ENCODE data around the gene GM2A. TPM values are rescaled to one million over a fixed set of nuclear protein-coding genes. Genes with fewer than 3 reads are reported as not detected.

GM2A gene
- total and polyA plus RNA-seq, 4 donors: 31.3 to 78.7 (median 38.1) TPM

DNA sequence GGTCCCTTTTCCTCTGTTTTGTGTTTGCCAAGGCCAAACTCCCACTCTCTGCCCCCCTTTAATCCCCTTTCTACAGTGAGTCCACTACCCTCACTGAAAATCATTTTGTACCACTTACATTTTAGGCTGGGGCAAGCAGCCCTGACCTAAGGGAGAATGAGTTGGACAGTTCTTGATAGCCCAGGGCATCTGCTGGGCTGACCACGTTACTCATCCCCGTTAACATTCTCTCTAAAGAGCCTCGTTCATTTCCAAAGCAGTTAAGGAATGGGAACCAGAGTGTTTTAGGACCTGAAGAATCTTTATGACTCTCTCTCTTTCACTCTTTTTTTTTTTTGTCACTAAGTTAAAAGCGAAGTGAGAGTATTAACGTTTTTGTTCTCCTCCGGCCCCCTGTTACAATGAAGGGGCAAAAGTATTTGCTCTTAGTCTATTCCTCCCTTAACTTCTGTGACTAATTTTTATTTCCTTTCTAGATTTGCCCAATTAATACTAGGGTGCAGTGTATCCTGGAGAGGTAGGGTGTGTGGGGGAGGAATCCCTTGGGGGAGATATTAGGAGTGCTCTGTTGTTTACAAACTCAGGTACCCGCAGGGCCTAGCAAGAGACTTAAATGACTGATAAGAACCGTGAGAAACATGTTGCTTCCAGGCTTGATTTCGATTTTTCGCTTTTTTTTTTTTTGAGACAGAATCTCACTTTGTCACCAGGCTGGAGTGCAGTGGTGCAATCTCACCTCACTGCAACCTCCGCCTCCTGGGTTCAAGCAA lies 14.7 kb downstream of the GM2A start:
- H3K36me3 ChIP-seq (ENCODE audit: control insufficient read depth in 4 of 4, insufficient read depth in 4 of 4, low read length in 4 of 4): peaks cover 6 to 21% (median 12%) of the 10 kb centered on the region in 4 donors
- H3K9ac ChIP-seq (ENCODE audit: insufficient read depth in 1 of 2, low read length in 2 of 2): no peak overlapping the region
- TF ChIP-seq, protein P1, sequence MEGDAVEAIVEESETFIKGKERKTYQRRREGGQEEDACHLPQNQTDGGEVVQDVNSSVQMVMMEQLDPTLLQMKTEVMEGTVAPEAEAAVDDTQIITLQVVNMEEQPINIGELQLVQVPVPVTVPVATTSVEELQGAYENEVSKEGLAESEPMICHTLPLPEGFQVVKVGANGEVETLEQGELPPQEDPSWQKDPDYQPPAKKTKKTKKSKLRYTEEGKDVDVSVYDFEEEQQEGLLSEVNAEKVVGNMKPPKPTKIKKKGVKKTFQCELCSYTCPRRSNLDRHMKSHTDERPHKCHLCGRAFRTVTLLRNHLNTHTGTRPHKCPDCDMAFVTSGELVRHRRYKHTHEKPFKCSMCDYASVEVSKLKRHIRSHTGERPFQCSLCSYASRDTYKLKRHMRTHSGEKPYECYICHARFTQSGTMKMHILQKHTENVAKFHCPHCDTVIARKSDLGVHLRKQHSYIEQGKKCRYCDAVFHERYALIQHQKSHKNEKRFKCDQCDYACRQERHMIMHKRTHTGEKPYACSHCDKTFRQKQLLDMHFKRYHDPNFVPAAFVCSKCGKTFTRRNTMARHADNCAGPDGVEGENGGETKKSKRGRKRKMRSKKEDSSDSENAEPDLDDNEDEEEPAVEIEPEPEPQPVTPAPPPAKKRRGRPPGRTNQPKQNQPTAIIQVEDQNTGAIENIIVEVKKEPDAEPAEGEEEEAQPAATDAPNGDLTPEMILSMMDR (IDR thresholded peaks at IDR 0.05; ENCODE audit: control extremely low read depth, extremely low read depth): no peak
- no peaks in the 10 kb centered on the region for H3K27me3 ChIP-seq (ENCODE audit: control insufficient read depth in 3 of 3, insufficient read depth in 3 of 3, low read length in 2 of 3)
- no peak overlapping the region for H3K4me3 ChIP-seq
- ATAC-seq (ENCODE audit: insufficient read depth, low FRiP score): no peak
- DNase-seq: no peak
- no peak overlapping the region for H3K27ac ChIP-seq (ENCODE audit: low read depth in 1 of 2, low read length in 1 of 2)
- no peaks in the 10 kb centered on the region for H3K9me3 ChIP-seq (ENCODE audit: control insufficient read depth in 4 of 4, insufficient read depth in 3 of 4, low read length in 3 of 4)
- H3K4me1 ChIP-seq (ENCODE audit: control insufficient read depth in 5 of 5, insufficient read depth in 5 of 5, low read length in 5 of 5): peaks cover 0 to 6% (median 0%) of the 10 kb centered on the region in 5 donors
- 93 to 96% methylated on average over 11 of the region's 11 CpGs for WGBS, 2 donors

DNA sequence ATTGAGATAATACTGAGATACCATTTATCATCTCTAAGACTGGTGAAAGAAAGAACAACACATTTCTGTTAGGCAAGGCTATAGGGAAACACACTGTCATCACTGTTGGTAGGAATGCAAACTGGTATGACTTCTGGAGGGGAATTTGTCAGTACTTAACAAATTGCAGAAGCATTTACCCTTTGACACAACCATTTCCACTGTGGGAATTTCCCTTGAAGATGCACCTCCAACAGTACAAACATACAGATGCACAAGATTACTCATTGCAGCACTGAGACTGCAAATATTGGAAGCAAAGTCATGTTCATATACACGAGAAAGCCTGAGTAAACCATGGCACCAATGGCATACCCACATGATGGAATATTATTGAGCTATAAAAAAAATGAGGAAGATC lies 17.6 kb downstream of the GM2A start:
- no peak for ATAC-seq (ENCODE audit: insufficient read depth, low FRiP score)
- no peak overlapping the region for H3K4me3 ChIP-seq
- no peak for DNase-seq
- WGBS, 2 donors: 62 to 72% methylated on average over 1 of the region's 1 CpG
- TF ChIP-seq, protein P1 (IDR thresholded peaks at IDR 0.05; ENCODE audit: control extremely low read depth, extremely low read depth): no peak
- H3K36me3 ChIP-seq (ENCODE audit: control insufficient read depth in 4 of 4, insufficient read depth in 4 of 4, low read length in 4 of 4): peaks cover 6 to 19% (median 12%) of the 10 kb centered on the region in 4 donors
- H3K27ac ChIP-seq (ENCODE audit: low read depth in 1 of 2, low read length in 1 of 2): no peak overlapping the region
- H3K4me1 ChIP-seq (ENCODE audit: control insufficient read depth in 5 of 5, insufficient read depth in 5 of 5, low read length in 5 of 5): no peaks in the 10 kb centered on the region
- H3K27me3 ChIP-seq (ENCODE audit: control insufficient read depth in 3 of 3, insufficient read depth in 3 of 3, low read length in 2 of 3): no peaks in the 10 kb centered on the region
- no peaks in the 10 kb centered on the region for H3K9me3 ChIP-seq (ENCODE audit: control insufficient read depth in 4 of 4, insufficient read depth in 3 of 4, low read length in 3 of 4)
- no peak overlapping the region for H3K9ac ChIP-seq (ENCODE audit: insufficient read depth in 1 of 2, low read length in 2 of 2)

DNA sequence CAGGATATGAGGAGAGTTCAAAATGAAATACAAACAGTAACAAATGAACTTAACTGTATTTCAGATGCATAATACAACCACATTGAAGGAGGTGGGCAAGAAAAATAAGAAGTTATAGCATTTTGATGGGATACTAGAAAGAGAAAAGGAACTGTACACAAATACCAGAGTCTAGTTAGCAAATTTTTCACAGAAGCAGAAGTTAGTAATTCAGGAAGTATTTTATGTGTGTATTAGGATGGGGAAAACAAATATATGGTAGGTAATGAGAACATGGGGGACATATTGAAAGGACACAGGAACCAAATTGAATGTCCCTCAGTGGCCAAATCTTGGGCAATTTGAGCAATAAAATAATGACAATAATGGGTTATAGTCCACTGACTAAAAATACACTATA lies 18.4 kb downstream of the GM2A start:
- Histone ChIP-seq H3K9ac (ENCODE audit: insufficient read depth in 1 of 2, low read length in 2 of 2) (no peak overlapping the region), H3K27me3 (ENCODE audit: control insufficient read depth in 3 of 3, insufficient read depth in 3 of 3, low read length in 2 of 3) (no peaks in the 10 kb centered on the region), H3K4me3 (no peak overlapping the region), H3K4me1 (ENCODE audit: control insufficient read depth in 5 of 5, insufficient read depth in 5 of 5, low read length in 5 of 5) (no peaks in the 10 kb centered on the region), H3K27ac (ENCODE audit: low read depth in 1 of 2, low read length in 1 of 2) (no peak overlapping the region), H3K36me3 (ENCODE audit: control insufficient read depth in 4 of 4, insufficient read depth in 4 of 4, low read length in 4 of 4) (peaks cover 6 to 19% (median 12%) of the 10 kb centered on the region in 4 donors), H3K9me3 (ENCODE audit: control insufficient read depth in 4 of 4, insufficient read depth in 3 of 4, low read length in 3 of 4) (no peaks in the 10 kb centered on the region)
- ATAC-seq (ENCODE audit: insufficient read depth, low FRiP score): no peak
- no peak for DNase-seq
- TF ChIP-seq, protein P1 (IDR thresholded peaks at IDR 0.05; ENCODE audit: control extremely low read depth, extremely low read depth): no peak

All from lung (tissue), 12 donors.